Testis (tissue), 3 donors: ENCODE measurements around the gene FGF9. TPM values are rescaled to one million over a fixed set of nuclear protein-coding genes. Genes with fewer than 3 reads are reported as not detected.

Experiments
- DNase-seq: peaks from one replicate; pipeline ENCODE4 v3.0.0-alpha.2; 2019
- H3K27ac ChIP-seq, 2 donors: fragments of 200-600 bp; sonication (generic); one replicate each; pipeline ENCODE4 v1.5.1; 2019
- H3K27me3 ChIP-seq: fragments of 200-600 bp; sonication (generic); one replicate; pipeline ENCODE4 v1.5.1; 2019
- H3K36me3 ChIP-seq: fragments of 200-600 bp; sonication (generic); one replicate; pipeline ENCODE4 v1.5.1; 2017; ENCODE audit warnings: low read depth; ENCODE audit errors: missing control alignments
- H3K4me1 ChIP-seq: fragments of 200-600 bp; sonication (generic); one replicate; pipeline ENCODE4 v1.5.1; 2019
- H3K4me3 ChIP-seq, 2 donors: fragments of 200-600 bp; sonication (generic); one replicate each; pipeline ENCODE4 v1.5.1; 2017 to 2019
- H3K9me3 ChIP-seq: fragments of 200-600 bp; sonication (generic); one replicate; pipeline ENCODE4 v1.5.1; 2017
- POLR2A ChIP-seq: fragments of 450-650 bp; IDR thresholded peaks from one replicate; pipeline ENCODE4 v1.6.1; 2017; ENCODE audit warnings: antibody characterized with exemption, mild to moderate bottlenecking, moderate library complexity
- WGBS, 2 donors: methylation state at CpG; one replicate each; pipeline ENCODE4 v1.1.5; 2018; 5-methylcytosine and 5-hydroxymethylcytosine counted together
- intact Hi-C: fragments of 100-400 bp; cut with DNase I; formaldehyde crosslinking; loops from one replicate; pipeline ENCODE4 v1.15.1; 2023; ENCODE audit warnings: low total_unique reads
- polyA plus RNA-seq: library from polyadenylated mRNA; stranded (reverse); fragments of 350-450 nt; fragmentation: Illumina TruSeq; extraction: RNeasy Lipid Tissue Mini Kit (QIAGEN cat#74804); gene quantifications from one replicate; pipeline ENCODE4 v1.2.3, GENCODE V29; 2014; ENCODE audit warnings: low read depth, low replicate concordance; ENCODE audit not compliant: insufficient read depth
- total RNA-seq, 2 donors: library from RNA; depleted of rRNA; stranded (reverse); fragments of >200 nt; gene quantifications; one replicate each; pipeline ENCODE4 v1.2.3, GENCODE V29; 2016
- TF ChIP-seq, protein P1 (sequence below), 3 experiments: fragments of 450-650 bp in 2 of 3; fragments of 200-600 bp in 1 of 3; sonication (generic) in 1 of 3; IDR thresholded peaks; one replicate each; pipeline ENCODE4 v1.5.1; 2016 to 2019; ENCODE audit warnings: antibody characterized with exemption in 3 of 3, mild to moderate bottlenecking in 2 of 3, moderate library complexity in 1 of 3

Gene FGF9
- total and polyA plus RNA-seq, 3 donors from 2014 or later, result 0.79 to 4.3 (median 1.5) TPM

DNA sequence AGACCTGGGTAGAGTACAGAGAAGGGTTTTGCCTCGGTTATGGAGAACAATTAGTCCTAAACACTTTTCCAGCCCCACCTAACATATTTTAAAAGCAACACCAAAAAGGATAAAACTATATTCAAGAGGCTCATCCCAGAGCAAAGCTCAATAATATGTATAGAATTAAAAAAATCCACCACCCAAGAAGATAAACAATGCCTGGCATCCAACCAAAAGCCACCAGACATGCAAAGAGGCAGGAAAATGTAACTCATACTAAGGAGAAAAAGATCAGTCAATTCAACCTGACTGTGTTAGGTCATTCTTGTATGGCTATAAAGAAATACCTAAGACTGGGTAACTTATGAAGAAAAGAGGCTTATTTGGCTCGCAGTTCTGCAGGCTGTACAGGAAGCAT, 39.3 kb downstream of the FGF9 start:
- no peak for DNase-seq
- 85 to 90% methylated on average over 2 of the region's 2 CpGs for WGBS, 2 donors
- no peak overlapping the region for H3K27ac ChIP-seq
- no peaks in the 10 kb centered on the region for H3K9me3 ChIP-seq
- H3K4me1 ChIP-seq, result no peaks in the 10 kb centered on the region
- no peaks in the 10 kb centered on the region for H3K27me3 ChIP-seq
- H3K4me3 ChIP-seq, result no peak overlapping the region
- no peaks in the 10 kb centered on the region for H3K36me3 ChIP-seq
- intact Hi-C loops, result no loop called here
- TF ChIP-seq, protein P1, sequence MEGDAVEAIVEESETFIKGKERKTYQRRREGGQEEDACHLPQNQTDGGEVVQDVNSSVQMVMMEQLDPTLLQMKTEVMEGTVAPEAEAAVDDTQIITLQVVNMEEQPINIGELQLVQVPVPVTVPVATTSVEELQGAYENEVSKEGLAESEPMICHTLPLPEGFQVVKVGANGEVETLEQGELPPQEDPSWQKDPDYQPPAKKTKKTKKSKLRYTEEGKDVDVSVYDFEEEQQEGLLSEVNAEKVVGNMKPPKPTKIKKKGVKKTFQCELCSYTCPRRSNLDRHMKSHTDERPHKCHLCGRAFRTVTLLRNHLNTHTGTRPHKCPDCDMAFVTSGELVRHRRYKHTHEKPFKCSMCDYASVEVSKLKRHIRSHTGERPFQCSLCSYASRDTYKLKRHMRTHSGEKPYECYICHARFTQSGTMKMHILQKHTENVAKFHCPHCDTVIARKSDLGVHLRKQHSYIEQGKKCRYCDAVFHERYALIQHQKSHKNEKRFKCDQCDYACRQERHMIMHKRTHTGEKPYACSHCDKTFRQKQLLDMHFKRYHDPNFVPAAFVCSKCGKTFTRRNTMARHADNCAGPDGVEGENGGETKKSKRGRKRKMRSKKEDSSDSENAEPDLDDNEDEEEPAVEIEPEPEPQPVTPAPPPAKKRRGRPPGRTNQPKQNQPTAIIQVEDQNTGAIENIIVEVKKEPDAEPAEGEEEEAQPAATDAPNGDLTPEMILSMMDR (IDR thresholded peaks at IDR 0.05), result no peak
- TF ChIP-seq POLR2A, result no peak

DNA sequence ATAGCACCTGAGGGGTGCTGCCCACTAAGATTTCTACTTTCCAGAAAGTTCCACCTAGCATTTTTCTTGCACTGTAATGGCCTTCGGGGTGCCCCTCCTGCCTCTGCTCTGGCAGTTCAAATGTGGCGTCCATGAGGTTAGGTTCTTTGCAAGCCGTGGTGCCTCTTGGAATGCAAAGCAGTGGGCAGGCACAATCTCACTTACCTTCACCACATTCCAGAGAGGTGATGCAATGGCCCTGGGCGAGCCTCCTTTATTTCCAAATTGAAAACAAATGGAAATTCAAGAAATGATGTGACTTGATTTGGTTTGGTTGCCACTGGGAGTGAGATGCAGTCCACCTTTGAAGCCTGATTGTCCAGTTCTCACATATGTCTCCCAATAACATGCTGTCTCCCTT, 46.9 kb downstream of the FGF9 start:
- H3K4me1 ChIP-seq, result no peaks in the 10 kb centered on the region
- H3K36me3 ChIP-seq, result no peaks in the 10 kb centered on the region
- intact Hi-C loops, result no loop called here
- H3K9me3 ChIP-seq, result no peaks in the 10 kb centered on the region
- DNase-seq, result no peak
- no peak for TF ChIP-seq POLR2A
- TF ChIP-seq, protein P1 (IDR thresholded peaks at IDR 0.05), result no peak
- whole genome bisulfite sequencing, 2 donors, result 50 to 58% methylated on average over 4 of the region's 4 CpGs
- no peak overlapping the region for H3K27ac ChIP-seq
- H3K27me3 ChIP-seq, result no peaks in the 10 kb centered on the region
- H3K4me3 ChIP-seq, result no peak overlapping the region

DNA sequence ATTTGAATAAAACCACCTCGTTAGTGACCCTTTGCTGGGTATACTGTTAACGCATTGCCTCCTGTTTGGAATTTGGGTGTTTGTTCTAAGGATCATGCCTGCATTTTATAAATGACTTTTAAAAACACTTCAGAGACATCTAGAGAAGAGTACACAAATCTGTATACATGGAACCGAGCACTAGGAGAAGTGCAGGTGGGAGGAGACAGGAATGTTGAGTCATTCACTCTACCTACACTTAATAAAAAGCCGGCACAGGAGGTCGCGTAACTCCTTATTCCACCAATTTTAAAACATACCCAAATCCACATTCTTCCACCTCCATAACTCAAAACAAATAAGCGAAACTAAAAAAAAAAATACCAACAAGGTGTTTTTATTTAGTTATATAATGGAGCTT, 48.6 kb downstream of the FGF9 start:
- Histone ChIP-seq H3K27me3 (no peaks in the 10 kb centered on the region), H3K9me3 (no peaks in the 10 kb centered on the region), H3K36me3 (no peaks in the 10 kb centered on the region), H3K4me3 (no peak overlapping the region), H3K27ac (no peak overlapping the region), H3K4me1 (no peaks in the 10 kb centered on the region)
- TF ChIP-seq POLR2A, result no peak
- TF ChIP-seq, protein P1 (IDR thresholded peaks at IDR 0.05), result no peak
- intact Hi-C loops, result no loop called here
- no peak for DNase-seq
- 63 to 68% methylated on average over 7 of the region's 7 CpGs for WGBS, 2 donors

DNA sequence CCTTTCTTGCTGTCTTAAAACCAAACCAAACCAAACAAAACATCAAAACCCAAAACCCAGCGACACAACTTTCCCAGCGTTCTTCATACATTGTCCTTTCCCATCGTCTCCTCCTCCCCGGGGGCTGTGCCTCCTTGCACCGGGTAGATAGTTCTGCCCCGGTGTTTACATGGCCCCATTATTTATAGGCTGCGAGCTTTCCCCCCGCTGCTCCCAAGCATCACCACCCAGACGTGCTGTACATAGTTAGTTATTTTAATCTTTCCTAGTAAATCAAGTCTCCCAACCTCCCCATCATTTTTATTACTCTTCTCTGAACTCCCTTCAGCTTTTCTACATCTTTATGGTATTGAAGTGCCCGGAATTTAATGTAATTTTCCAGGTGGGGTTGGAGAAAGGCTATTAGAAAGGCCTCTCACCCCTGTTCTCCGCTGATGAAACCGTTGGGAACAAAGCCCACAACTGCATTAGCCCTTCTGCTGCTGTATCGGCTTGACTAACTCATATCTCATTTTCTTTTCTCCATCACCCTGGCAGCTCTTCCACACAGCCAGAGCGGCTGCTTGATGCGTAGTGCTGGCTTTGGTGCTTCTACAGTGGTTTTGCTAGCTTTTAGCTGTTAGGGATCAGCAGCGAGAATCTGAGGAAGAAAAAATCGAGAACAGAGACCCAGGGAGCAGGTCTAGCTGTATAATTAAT, 53.1 kb downstream of the FGF9 start:
- intact Hi-C loops, result no loop called here
- H3K27me3 ChIP-seq, result no peaks in the 10 kb centered on the region
- no peak for DNase-seq
- H3K4me1 ChIP-seq, result no peaks in the 10 kb centered on the region
- H3K4me3 ChIP-seq, result peak overlapping the region in 1 of 2 donors; percentile 5
- H3K36me3 ChIP-seq, result no peaks in the 10 kb centered on the region
- WGBS, 2 donors, result 10 to 11% methylated on average over 17 of the region's 17 CpGs
- H3K9me3 ChIP-seq, result no peaks in the 10 kb centered on the region
- TF ChIP-seq, protein P1 (IDR thresholded peaks at IDR 0.05), result no peak
- no peak for TF ChIP-seq POLR2A
- H3K27ac ChIP-seq, result no peak overlapping the region
